Loucy (cell line): ENCODE results near the gene TTYH3.

Experiments
- H2AFZ ChIP-seq: fragments of 200-600 bp; sonication (generic); 2 replicates; pipeline ENCODE4 v1.6.0; 2016; ENCODE audit warnings: antibody characterized with exemption, mild to moderate bottlenecking, low read length, moderate library complexity
- H3F3A ChIP-seq: fragments of 200-600 bp; 2 replicates; pipeline ENCODE4 v1.6.0; 2016; ENCODE audit warnings: antibody characterized with exemption, low read depth, mild to moderate bottlenecking
- H3K27me3 ChIP-seq: fragments of 200-600 bp; sonication (generic); 2 replicates; pipeline ENCODE4 v1.6.1; 2014; ENCODE audit warnings: low read length, mild to moderate bottlenecking; ENCODE audit not compliant: insufficient read depth, poor library complexity, severe bottlenecking
- H3K36me3 ChIP-seq: fragments of 200-600 bp; sonication (generic); 2 replicates; pipeline ENCODE4 v1.6.1; 2016; ENCODE audit warnings: low read length; ENCODE audit not compliant: insufficient read depth
- H3K4me1 ChIP-seq: fragments of 200-600 bp; sonication (generic); 2 replicates; pipeline ENCODE4 v1.5.1; 2014; ENCODE audit warnings: low read length, mild to moderate bottlenecking; ENCODE audit not compliant: insufficient read depth, poor library complexity, severe bottlenecking
- H3K4me2 ChIP-seq: fragments of 200-600 bp; sonication (generic); 2 replicates; pipeline ENCODE4 v1.6.0; 2014; ENCODE audit warnings: antibody characterized with exemption, low read length, low read depth, mild to moderate bottlenecking; ENCODE audit not compliant: poor library complexity, severe bottlenecking
- H3K4me3 ChIP-seq: fragments of 200-600 bp; sonication (generic); 2 replicates; pipeline ENCODE4 v1.5.1; 2014; ENCODE audit warnings: low read length, mild to moderate bottlenecking, mixed read lengths; ENCODE audit not compliant: poor library complexity, severe bottlenecking
- H3K79me2 ChIP-seq: fragments of 200-600 bp; sonication (generic); 2 replicates; pipeline ENCODE4 v1.6.1; 2014; ENCODE audit warnings: low read length; ENCODE audit not compliant: insufficient read depth
- H3K9ac ChIP-seq: fragments of 200-600 bp; sonication (generic); 2 replicates; pipeline ENCODE4 v1.6.0; 2014; ENCODE audit warnings: mild to moderate bottlenecking, low read depth, low read length, moderate library complexity; ENCODE audit not compliant: poor library complexity, severe bottlenecking
- H3K9me2 ChIP-seq: fragments of 200-600 bp; sonication (generic); replicated peaks from 2 replicates; pipeline ENCODE4 v1.6.1; 2016; ENCODE audit warnings: low read depth, low read length, mixed read lengths
- H3K9me3 ChIP-seq: fragments of 200-600 bp; sonication (generic); 2 replicates; pipeline ENCODE4 v1.6.1; 2014; ENCODE audit warnings: mild to moderate bottlenecking, antibody characterized with exemption, low read length, low read depth; ENCODE audit not compliant: insufficient read depth
- H4K20me1 ChIP-seq: fragments of 200-600 bp; sonication (generic); 2 replicates; pipeline ENCODE4 v1.6.0; 2014; ENCODE audit warnings: antibody characterized with exemption, low read length, mild to moderate bottlenecking; ENCODE audit not compliant: insufficient read depth, poor library complexity, severe bottlenecking
- EZH2phosphoT487 ChIP-seq: fragments of 200-600 bp; IDR thresholded peaks from 2 replicates; pipeline ENCODE4 v1.6.1; 2018; ENCODE audit warnings: antibody characterized with exemption, mild to moderate bottlenecking, moderate library complexity, borderline replicate concordance
- TF ChIP-seq, protein P1 (sequence below): fragments of 200-600 bp; sonication (generic); conservative IDR thresholded peaks from 2 replicates; pipeline ENCODE4 v1.5.1; 2014; ENCODE audit warnings: mild to moderate bottlenecking, antibody characterized with exemption, low read length

TTYH3 gene

DNA sequence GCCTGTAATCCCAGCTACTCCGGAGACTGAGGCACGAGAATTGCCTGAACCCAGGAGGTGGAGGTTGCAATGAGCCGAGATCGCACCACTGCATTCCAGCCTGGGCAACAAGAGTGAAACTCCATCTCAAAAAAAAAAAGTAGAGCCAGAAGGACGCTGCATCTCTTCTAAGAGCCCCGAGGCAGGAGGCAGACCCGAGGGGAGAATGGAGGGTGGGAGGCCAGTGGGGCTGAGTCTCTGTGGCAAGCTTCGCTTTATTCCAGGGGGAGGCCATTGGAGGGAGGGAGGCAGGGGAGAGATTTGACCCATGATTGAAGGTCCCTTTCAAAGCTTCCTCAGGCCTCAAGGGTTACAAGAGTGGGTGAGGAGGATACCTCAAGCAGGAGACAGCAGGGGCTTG lies 18.7 kb downstream of the TTYH3 start:
- no peaks in the 10 kb centered on the region for H3K27me3 ChIP-seq
- peaks cover 11% of the 10 kb centered on the region for H3K79me2 ChIP-seq
- TF ChIP-seq EZH2phosphoT487 = no peak
- TF ChIP-seq, protein P1, sequence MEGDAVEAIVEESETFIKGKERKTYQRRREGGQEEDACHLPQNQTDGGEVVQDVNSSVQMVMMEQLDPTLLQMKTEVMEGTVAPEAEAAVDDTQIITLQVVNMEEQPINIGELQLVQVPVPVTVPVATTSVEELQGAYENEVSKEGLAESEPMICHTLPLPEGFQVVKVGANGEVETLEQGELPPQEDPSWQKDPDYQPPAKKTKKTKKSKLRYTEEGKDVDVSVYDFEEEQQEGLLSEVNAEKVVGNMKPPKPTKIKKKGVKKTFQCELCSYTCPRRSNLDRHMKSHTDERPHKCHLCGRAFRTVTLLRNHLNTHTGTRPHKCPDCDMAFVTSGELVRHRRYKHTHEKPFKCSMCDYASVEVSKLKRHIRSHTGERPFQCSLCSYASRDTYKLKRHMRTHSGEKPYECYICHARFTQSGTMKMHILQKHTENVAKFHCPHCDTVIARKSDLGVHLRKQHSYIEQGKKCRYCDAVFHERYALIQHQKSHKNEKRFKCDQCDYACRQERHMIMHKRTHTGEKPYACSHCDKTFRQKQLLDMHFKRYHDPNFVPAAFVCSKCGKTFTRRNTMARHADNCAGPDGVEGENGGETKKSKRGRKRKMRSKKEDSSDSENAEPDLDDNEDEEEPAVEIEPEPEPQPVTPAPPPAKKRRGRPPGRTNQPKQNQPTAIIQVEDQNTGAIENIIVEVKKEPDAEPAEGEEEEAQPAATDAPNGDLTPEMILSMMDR = no peak
- no peak overlapping the region for H3K4me2 ChIP-seq
- H2AFZ ChIP-seq = no peak overlapping the region
- no peaks in the 10 kb centered on the region for H3K9me2 ChIP-seq
- H3K36me3 ChIP-seq = peaks cover 51% of the 10 kb centered on the region; the same call in 1 of the 2 replicates
- no peak overlapping the region for H3K4me3 ChIP-seq
- peaks cover 29% of the 10 kb centered on the region for H4K20me1 ChIP-seq
- no peak overlapping the region for H3K9ac ChIP-seq
- H3K9me3 ChIP-seq = no peaks in the 10 kb centered on the region
- H3F3A ChIP-seq = no peaks in the 10 kb centered on the region
- peaks cover 11% of the 10 kb centered on the region for H3K4me1 ChIP-seq

DNA sequence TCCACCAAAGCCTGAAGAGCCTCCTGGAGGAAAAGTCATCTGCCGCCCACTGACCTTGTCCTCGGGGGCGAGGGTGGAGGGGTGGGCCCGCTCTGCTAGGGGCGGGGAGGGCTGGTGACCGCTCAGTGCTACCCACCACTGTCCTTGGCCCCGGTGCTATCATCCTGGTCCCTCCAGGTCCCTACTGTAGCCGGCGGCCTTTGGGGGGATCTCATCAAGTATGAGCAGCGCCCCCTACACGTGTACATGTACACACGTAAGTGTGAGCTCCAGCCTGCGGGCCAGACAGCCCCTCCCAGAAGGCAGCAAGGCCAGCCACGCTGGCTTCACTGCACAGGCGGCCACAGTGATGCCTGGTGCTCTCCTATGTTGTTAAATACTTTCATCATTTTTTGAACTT lies 19.6 kb downstream of the TTYH3 start:
- Histone ChIP-seq H3K4me1 (peaks cover 3% of the 10 kb centered on the region), H3K9me3 (no peaks in the 10 kb centered on the region), H3K36me3 (peaks cover 54% of the 10 kb centered on the region; the same call in 1 of the 2 replicates), H3K4me3 (no peak overlapping the region), H3K9me2 (no peaks in the 10 kb centered on the region), H2AFZ (no peak overlapping the region), H3K27me3 (no peaks in the 10 kb centered on the region), H3K79me2 (peaks cover 5% of the 10 kb centered on the region), H3F3A (no peaks in the 10 kb centered on the region), H3K4me2 (no peak overlapping the region), H4K20me1 (peaks cover 20% of the 10 kb centered on the region), H3K9ac (no peak overlapping the region)
- TF ChIP-seq EZH2phosphoT487 = no peak
- TF ChIP-seq, protein P1 = no peak

DNA sequence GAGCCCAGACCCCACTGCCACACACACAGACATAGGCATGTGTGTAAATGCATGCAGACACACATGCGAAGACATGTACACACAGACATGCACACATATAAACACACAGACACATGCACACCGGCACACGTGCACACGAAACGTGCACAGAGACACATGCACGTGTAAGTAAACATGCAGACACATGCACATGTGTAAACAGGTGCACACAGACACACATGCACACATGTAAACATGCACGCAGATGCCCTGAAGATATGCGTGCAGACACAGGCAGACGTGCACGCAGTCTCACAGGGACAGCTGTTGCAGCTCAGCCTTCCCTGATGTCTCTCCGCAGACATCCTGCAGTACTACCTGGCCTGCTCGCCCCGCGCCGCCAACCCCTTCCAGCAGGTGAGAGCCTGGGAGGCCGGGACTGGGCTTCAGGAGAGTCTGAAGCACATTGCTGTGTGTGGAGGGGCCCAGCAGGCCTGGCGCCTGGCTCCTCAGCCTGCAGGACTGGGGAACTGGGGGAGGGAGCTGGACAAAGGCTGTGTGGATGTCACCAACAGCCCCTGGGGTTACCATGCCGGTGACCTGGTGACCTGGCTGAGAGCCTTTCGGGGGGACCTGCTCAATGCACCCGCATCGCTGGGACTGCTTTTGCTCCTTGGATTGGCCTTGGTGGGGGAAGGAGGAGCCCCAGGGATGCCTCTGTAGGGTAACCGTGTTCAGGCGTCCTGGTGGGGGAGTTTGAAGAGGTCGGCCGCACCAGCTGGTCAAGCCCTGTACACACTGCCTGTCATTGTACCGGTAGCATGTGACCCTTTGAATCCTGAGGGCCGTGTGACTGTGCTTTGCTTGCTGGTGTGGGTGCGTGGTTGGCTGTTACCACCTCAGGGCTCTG lies 20.3 kb downstream of the TTYH3 start:
- Histone ChIP-seq H2AFZ (no peak overlapping the region), H3K4me1 (no peaks in the 10 kb centered on the region), H3K4me3 (no peak overlapping the region), H3K9me3 (no peaks in the 10 kb centered on the region), H3K4me2 (no peak overlapping the region), H3F3A (no peaks in the 10 kb centered on the region), H4K20me1 (peaks cover 13% of the 10 kb centered on the region), H3K36me3 (peaks cover 60% of the 10 kb centered on the region; the same call in 1 of the 2 replicates), H3K79me2 (no peaks in the 10 kb centered on the region), H3K9me2 (no peaks in the 10 kb centered on the region), H3K9ac (no peak overlapping the region), H3K27me3 (no peaks in the 10 kb centered on the region)
- TF ChIP-seq EZH2phosphoT487 = no peak
- TF ChIP-seq, protein P1 = no peak
